Upper lobe of left lung (tissue), 6 donors: ENCODE data around the gene VSX2. TPM values are rescaled to one million over a fixed set of nuclear protein-coding genes. Genes with fewer than 3 reads are reported as not detected.

Experiments
- ATAC-seq, 2 donors: fragments of 200-7000 bp; cut with Tn5 transposase; one replicate each; pipeline ENCODE4 v1.9.1; 2022; ENCODE audit warnings: mild to moderate bottlenecking in 2 of 2, moderate library complexity in 2 of 2; ENCODE audit not compliant: low FRiP score in 2 of 2
- DNase-seq, 2 donors: peaks; one replicate each; pipeline ENCODE4 v3.0.0-alpha.2; 2019 to 2020
- H3K27ac ChIP-seq, 4 donors: fragments of 200-600 bp; sonication (generic); one replicate each; pipeline ENCODE4 v1.5.1; 2016 to 2019
- H3K27me3 ChIP-seq, 4 donors: fragments of 200-600 bp; sonication (generic); one replicate each; pipeline ENCODE4 v1.5.1; 2017 to 2019
- H3K36me3 ChIP-seq, 4 donors: fragments of 200-600 bp; sonication (generic); one replicate each; pipeline ENCODE4 v1.5.1; 2016 to 2019
- H3K4me1 ChIP-seq, 4 donors: fragments of 200-600 bp; sonication (generic); one replicate each; pipeline ENCODE4 v1.5.1; 2018 to 2019
- H3K4me3 ChIP-seq, 4 donors: fragments of 200-600 bp; sonication (generic); one replicate each; pipeline ENCODE4 v1.5.1; 2017 to 2019; ENCODE audit warnings: mild to moderate bottlenecking in 2 of 4, moderate library complexity in 1 of 4
- H3K9me3 ChIP-seq, 4 donors: fragments of 200-600 bp; sonication (generic); one replicate each; pipeline ENCODE4 v1.5.1; 2018 to 2019
- CTCF ChIP-seq, 6 experiments: fragments of 450-650 bp in 4 of 6; fragments of 200-600 bp in 2 of 6; sonication (generic) in 2 of 6; IDR thresholded peaks; one replicate each; pipeline ENCODE4 v1.5.1; 2016 to 2019; ENCODE audit warnings: antibody characterized with exemption in 6 of 6
- EP300 ChIP-seq, 4 donors: sonication (generic); formaldehyde crosslinking; IDR thresholded peaks; one replicate each; pipeline ENCODE4 v1.5.1; 2017; ENCODE audit warnings: antibody characterized with exemption in 4 of 4, control low read depth in 2 of 4
- POLR2A ChIP-seq, 4 donors: fragments of 450-650 bp; IDR thresholded peaks; one replicate each; pipeline ENCODE4 v1.5.1; 2016 to 2017; ENCODE audit warnings: antibody characterized with exemption in 4 of 4, mild to moderate bottlenecking in 2 of 4
- POLR2AphosphoS5 ChIP-seq, 2 donors: sonication (generic); formaldehyde crosslinking; IDR thresholded peaks; one replicate each; pipeline ENCODE4 v1.5.1; 2017; ENCODE audit warnings: antibody characterized with exemption in 2 of 2
- WGBS, 2 donors: methylation state at CpG; one replicate each; pipeline ENCODE4 v1.1.5; 2017 to 2018; 5-methylcytosine and 5-hydroxymethylcytosine counted together
- total RNA-seq, 6 donors: library from RNA; depleted of rRNA in 4 of 6; stranded (reverse); fragments of >200 nt in 4 of 6; gene quantifications; one replicate each; pipeline versions ENCODE4 v1.1.0 to v1.2.1, GENCODE V29; 2016 to 2021
- donor health status: DM: no; HTN: no; CAD: no; lungs with moderate emphysema.
- donor health status: DM: no; HTN: yes; CAD: no; lungs with severe emphysema.

Gene VSX2
- under 1 TPM in 1 of 6 donors, not detected in 5; 0.30 TPM for total RNA-seq

GRCh38 chr14:74238974-74239847 lies at the start of gene VSX2:
VSX2 (plus strand) TSS chr14:74239449; CDS start chr14:74239562, 113 bp downstream.
- TF ChIP-seq EP300 (IDR thresholded peaks at IDR 0.05) (no peak), CTCF (IDR thresholded peaks at IDR 0.05) (no peak), POLR2A (IDR thresholded peaks at IDR 0.05) (no peak), POLR2AphosphoS5 (IDR thresholded peaks at IDR 0.05) (no peak)
- no peak within 1 kb of the TSS for H3K27ac ChIP-seq
- peak within 1 kb of the TSS in 3 of 4 donors; percentile 13 to 33 (median 33) for H3K4me3 ChIP-seq
- peaks cover 0 to 51% (median 35%) of the 10 kb centered on the region in 4 donors for H3K27me3 ChIP-seq
- H3K4me1 ChIP-seq = peaks cover 19 to 32% (median 25%) of the 10 kb centered on the region in 4 donors
- no peaks in the 10 kb centered on the region for H3K36me3 ChIP-seq
- WGBS, 2 donors = 11 to 13% methylated on average over 14 to 31 of the region's 40 CpGs
- no peaks in the 10 kb centered on the region for H3K9me3 ChIP-seq
- ATAC-seq (no peak), DNase-seq (peak in 1 of 2 donors; percentile 76)

- Histone ChIP-seq H3K36me3 (no peaks in the 10 kb centered on the region), H3K27me3 (no peaks in the 10 kb centered on the region), H3K4me1 (no peaks in the 10 kb centered on the region), H3K4me3 (no peak overlapping the region), H3K27ac (no peak overlapping the region), H3K9me3 (no peaks in the 10 kb centered on the region)
- 80 to 83% methylated on average over 3 of the region's 3 CpGs for WGBS, 2 donors
- no peak for ATAC-seq
- DNase-seq = no peak
- TF ChIP-seq POLR2A (IDR thresholded peaks at IDR 0.05) = no peak
- no peak for TF ChIP-seq POLR2AphosphoS5 (IDR thresholded peaks at IDR 0.05)
- TF ChIP-seq EP300 (IDR thresholded peaks at IDR 0.05) = no peak
- TF ChIP-seq CTCF (IDR thresholded peaks at IDR 0.05) = no peak
These were observed 48.2 kb upstream of the VSX2 start for GRCh38 chr14:74190927-74191575.

- Histone ChIP-seq H3K27ac (no peak overlapping the region), H3K4me1 (no peaks in the 10 kb centered on the region), H3K36me3 (peaks cover 0 to 12% (median 3%) of the 10 kb centered on the region in 4 donors), H3K4me3 (no peak overlapping the region), H3K9me3 (no peaks in the 10 kb centered on the region), H3K27me3 (no peaks in the 10 kb centered on the region)
- ATAC-seq = no peak
- DNase-seq = peak in 1 of 2 donors; percentile 69
- 80 to 86% methylated on average over 8 of the region's 8 CpGs for WGBS, 2 donors
- no peak for TF ChIP-seq POLR2A (IDR thresholded peaks at IDR 0.05)
- TF ChIP-seq EP300 (IDR thresholded peaks at IDR 0.05) = no peak
- TF ChIP-seq POLR2AphosphoS5 (IDR thresholded peaks at IDR 0.05) = no peak
- TF ChIP-seq CTCF (IDR thresholded peaks at IDR 0.05) = no peak
These were observed 44.6 kb upstream of the VSX2 start for GRCh38 chr14:74194506-74195274.

- no peaks in the 10 kb centered on the region for H3K4me1 ChIP-seq
- no peak overlapping the region for H3K27ac ChIP-seq
- TF ChIP-seq CTCF (IDR thresholded peaks at IDR 0.05) (no peak), EP300 (IDR thresholded peaks at IDR 0.05) (no peak), POLR2A (IDR thresholded peaks at IDR 0.05) (no peak), POLR2AphosphoS5 (IDR thresholded peaks at IDR 0.05) (no peak)
- peaks cover 0 to 15% (median 5%) of the 10 kb centered on the region in 4 donors for H3K36me3 ChIP-seq
- DNase-seq = no peak
- H3K4me3 ChIP-seq = no peak overlapping the region
- WGBS, 2 donors = 96% methylated on average over 7 of the region's 7 CpGs
- H3K9me3 ChIP-seq = no peaks in the 10 kb centered on the region
- H3K27me3 ChIP-seq = no peaks in the 10 kb centered on the region
- no peak for ATAC-seq
These were observed 43.6 kb upstream of the VSX2 start for GRCh38 chr14:74195623-74196022.
